ENCODE measurements around the gene SYCE3.

DNA sequence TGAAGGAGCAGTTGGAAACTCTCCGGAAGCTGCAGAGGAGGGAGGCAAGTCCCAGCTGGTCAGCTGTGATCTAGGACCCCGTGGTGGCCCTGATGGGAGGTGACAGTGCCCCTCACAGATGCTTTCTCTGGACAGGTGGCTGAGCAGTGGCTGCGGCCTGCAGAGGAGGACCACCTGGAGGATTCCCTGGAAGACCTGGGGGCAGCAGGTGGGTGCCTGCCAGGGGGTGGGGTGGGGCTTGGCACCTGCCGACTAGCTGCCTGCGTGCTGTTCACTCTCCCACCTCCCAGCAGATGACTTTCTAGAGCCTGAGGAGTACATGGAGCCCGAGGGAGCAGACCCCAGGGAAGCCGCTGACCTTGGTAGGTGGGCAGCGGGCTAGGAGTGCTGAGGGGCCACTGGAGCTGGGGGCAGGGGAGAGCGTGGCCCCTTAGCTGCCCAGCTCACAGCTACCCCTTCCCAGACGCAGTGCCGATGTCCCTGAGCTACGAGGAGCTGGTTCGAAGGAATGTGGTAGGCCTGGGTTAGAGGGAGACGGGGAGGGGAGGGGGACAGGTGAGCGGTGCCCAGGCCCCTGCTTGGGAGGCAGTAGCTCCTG, 40.4 kb downstream of the SYCE3 start:
- TF ChIP-seq ZNF8 (CRISPR knock-in tag; IDR thresholded peaks at IDR 0.05), result no peak
- TF ChIP-seq ZC3H10 (CRISPR knock-in tag; IDR thresholded peaks at IDR 0.05), result no peak
- TF ChIP-seq BACH2 (CRISPR knock-in tag; IDR thresholded peaks at IDR 0.05; ENCODE audit: borderline replicate concordance), result no peak
- TF ChIP-seq, protein P1, sequence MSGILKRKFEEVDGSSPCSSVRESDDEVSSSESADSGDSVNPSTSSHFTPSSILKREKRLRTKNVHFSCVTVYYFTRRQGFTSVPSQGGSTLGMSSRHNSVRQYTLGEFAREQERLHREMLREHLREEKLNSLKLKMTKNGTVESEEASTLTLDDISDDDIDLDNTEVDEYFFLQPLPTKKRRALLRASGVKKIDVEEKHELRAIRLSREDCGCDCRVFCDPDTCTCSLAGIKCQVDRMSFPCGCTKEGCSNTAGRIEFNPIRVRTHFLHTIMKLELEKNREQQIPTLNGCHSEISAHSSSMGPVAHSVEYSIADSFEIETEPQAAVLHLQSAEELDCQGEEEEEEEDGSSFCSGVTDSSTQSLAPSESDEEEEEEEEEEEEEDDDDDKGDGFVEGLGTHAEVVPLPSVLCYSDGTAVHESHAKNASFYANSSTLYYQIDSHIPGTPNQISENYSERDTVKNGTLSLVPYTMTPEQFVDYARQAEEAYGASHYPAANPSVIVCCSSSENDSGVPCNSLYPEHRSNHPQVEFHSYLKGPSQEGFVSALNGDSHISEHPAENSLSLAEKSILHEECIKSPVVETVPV (CRISPR knock-in tag; IDR thresholded peaks at IDR 0.05), result no peak
- no peak for TF ChIP-seq PATZ1 (CRISPR knock-in tag; IDR thresholded peaks at IDR 0.05; ENCODE audit: borderline replicate concordance)
- no peak for TF ChIP-seq CREB5 (CRISPR knock-in tag; IDR thresholded peaks at IDR 0.05; ENCODE audit: low read depth)
- TF ChIP-seq RARB (CRISPR knock-in tag; IDR thresholded peaks at IDR 0.05), result no peak
- no peak for TF ChIP-seq ZFP30 (CRISPR knock-in tag; IDR thresholded peaks at IDR 0.05)
- no peak for TF ChIP-seq GLIS3 (CRISPR knock-in tag; IDR thresholded peaks at IDR 0.05)
- no peak for TF ChIP-seq OSR1 (CRISPR knock-in tag; IDR thresholded peaks at IDR 0.05)
- TF ChIP-seq ZFP3 (CRISPR knock-in tag; IDR thresholded peaks at IDR 0.05), result no peak
- no peak for TF ChIP-seq ESRRG (CRISPR knock-in tag; IDR thresholded peaks at IDR 0.05)

All from SK-N-SH treated with all-trans-retinoic acid at 6 μM for 48 hours (cell line).